Suprapubic skin (tissue), 4 donors: Measurements from ENCODE around the gene HECTD2. TPM values are rescaled to one million over a fixed set of nuclear protein-coding genes. Genes with fewer than 3 reads are reported as not detected.
"Not testable (repeated sequence)": the region's sequence is repeated elsewhere in the genome, so short reads cannot be mapped to it uniquely, and the experiment has no call there.

Source experiments
- DNase-seq, 2 donors: peaks; one replicate each; pipeline ENCODE4 v3.0.0-alpha.2; 2019; ENCODE audit warnings: low spot score in 2 of 2
- H3K27ac ChIP-seq: fragments of 200-600 bp; sonication (generic); one replicate; pipeline ENCODE4 v1.5.1; 2019
- H3K27me3 ChIP-seq: fragments of 200-600 bp; sonication (generic); one replicate; pipeline ENCODE4 v1.5.1; 2019
- H3K36me3 ChIP-seq: fragments of 200-600 bp; sonication (generic); one replicate; pipeline ENCODE4 v1.5.1; 2019
- H3K4me1 ChIP-seq: fragments of 200-600 bp; sonication (generic); one replicate; pipeline ENCODE4 v1.5.1; 2019
- H3K4me3 ChIP-seq: fragments of 200-600 bp; sonication (generic); one replicate; pipeline ENCODE4 v1.5.1; 2019; ENCODE audit warnings: mild to moderate bottlenecking
- H3K9me3 ChIP-seq: fragments of 200-600 bp; sonication (generic); one replicate; pipeline ENCODE4 v1.5.1; 2019
- CTCF ChIP-seq, 2 donors: fragments of 200-600 bp in 1 of 2; fragments of 450-650 bp in 1 of 2; sonication (generic) in 1 of 2; IDR thresholded peaks; one replicate each; pipeline ENCODE4 v1.5.1; 2016 to 2019; ENCODE audit warnings: antibody characterized with exemption in 2 of 2, mild to moderate bottlenecking in 1 of 2, moderate library complexity in 1 of 2
- EP300 ChIP-seq: sonication (generic); formaldehyde crosslinking; IDR thresholded peaks from one replicate; pipeline ENCODE4 v1.6.1; 2017; ENCODE audit warnings: antibody characterized with exemption
- POLR2A ChIP-seq, 2 donors: fragments of 450-650 bp; IDR thresholded peaks; one replicate each; pipeline ENCODE4 v1.6.1; 2017; ENCODE audit warnings: antibody characterized with exemption in 2 of 2, mild to moderate bottlenecking in 2 of 2, moderate library complexity in 2 of 2
- POLR2AphosphoS5 ChIP-seq, 3 donors: sonication (generic); formaldehyde crosslinking; IDR thresholded peaks; one replicate each; pipeline ENCODE4 v1.6.1; 2017; ENCODE audit warnings: antibody characterized with exemption in 3 of 3
- WGBS: methylation state at CpG from one replicate; pipeline ENCODE4 v1.1.5; 2018; 5-methylcytosine and 5-hydroxymethylcytosine counted together
- total RNA-seq, 4 donors: library from RNA; depleted of rRNA; stranded (reverse); fragments of >200 nt; gene quantifications; one replicate each; pipeline ENCODE4 v1.1.0, GENCODE V29; 2016

HECTD2 gene
- 10 to 100 TPM in 1 of 4 donors, 1 to 10 TPM in 3; 3.4 to 10.5 (median 8.6) TPM for total RNA-seq

GRCh38 chr10:91409869-91410637, at the start of gene HECTD2:
Gene HECTD2 (plus strand): TSS chr10:91410344. CDS start chr10:91410439, 95 bp downstream.
- WGBS: 0% methylated on average over 9 of the region's 111 CpGs
- TF ChIP-seq POLR2A (IDR thresholded peaks at IDR 0.05) (peak in 1 of 2 donors; percentile 53), POLR2AphosphoS5 (IDR thresholded peaks at IDR 0.05) (peak in 1 of 3 donors; percentile 54), EP300 (no peak), CTCF (IDR thresholded peaks at IDR 0.05) (peak; percentile 52 to 62)
- no peaks in the 10 kb centered on the region for H3K9me3 ChIP-seq
- no peaks in the 10 kb centered on the region for H3K27me3 ChIP-seq
- peak within 1 kb of the TSS; percentile 100 for H3K27ac ChIP-seq
- H3K4me1 ChIP-seq: peaks cover 31% of the 10 kb centered on the region
- H3K4me3 ChIP-seq: peak within 1 kb of the TSS; percentile 94
- DNase-seq: peak; percentile 87 to 88
- H3K36me3 ChIP-seq: no peaks in the 10 kb centered on the region

- DNase-seq: no peak
- no peaks in the 10 kb centered on the region for H3K36me3 ChIP-seq
- TF ChIP-seq POLR2A (IDR thresholded peaks at IDR 0.05) (no peak), EP300 (no peak), CTCF (IDR thresholded peaks at IDR 0.05) (no peak), POLR2AphosphoS5 (IDR thresholded peaks at IDR 0.05) (no peak)
- no peak overlapping the region for H3K27ac ChIP-seq
- no peaks in the 10 kb centered on the region for H3K27me3 ChIP-seq
- no peaks in the 10 kb centered on the region for H3K4me1 ChIP-seq
- WGBS: 74% methylated on average over 3 of the region's 3 CpGs
- H3K9me3 ChIP-seq: no peaks in the 10 kb centered on the region
- H3K4me3 ChIP-seq: no peak overlapping the region
Measured at GRCh38 chr10:91360461-91360860, 49.7 kb upstream of the HECTD2 start.

GRCh38 chr10:91365519-91365918, 44.6 kb upstream of the HECTD2 start:
- not testable (repeated sequence) for H3K4me3 ChIP-seq, H3K27ac ChIP-seq, H3K27me3 ChIP-seq, DNase-seq, H3K4me1 ChIP-seq, H3K36me3 ChIP-seq, H3K9me3 ChIP-seq
- 95% methylated on average over 3 of the region's 3 CpGs for WGBS

- DNase-seq: no peak
- H3K27ac ChIP-seq: no peak overlapping the region
- 63% methylated on average over 1 of the region's 1 CpG for WGBS
- H3K4me1 ChIP-seq: no peaks in the 10 kb centered on the region
- no peaks in the 10 kb centered on the region for H3K36me3 ChIP-seq
- no peak overlapping the region for H3K4me3 ChIP-seq
- no peaks in the 10 kb centered on the region for H3K9me3 ChIP-seq
- no peaks in the 10 kb centered on the region for H3K27me3 ChIP-seq
- TF ChIP-seq POLR2AphosphoS5 (IDR thresholded peaks at IDR 0.05) (no peak), CTCF (IDR thresholded peaks at IDR 0.05) (no peak), POLR2A (IDR thresholded peaks at IDR 0.05) (no peak), EP300 (no peak)
Measured at GRCh38 chr10:91366704-91367103, 43.4 kb upstream of the HECTD2 start.

- H3K4me3 ChIP-seq: no peak overlapping the region
- TF ChIP-seq POLR2AphosphoS5 (IDR thresholded peaks at IDR 0.05): no peak
- TF ChIP-seq POLR2A (IDR thresholded peaks at IDR 0.05): no peak
- TF ChIP-seq EP300: no peak
- no peak for TF ChIP-seq CTCF (IDR thresholded peaks at IDR 0.05)
- no peaks in the 10 kb centered on the region for H3K36me3 ChIP-seq
- H3K9me3 ChIP-seq: no peaks in the 10 kb centered on the region
- H3K27ac ChIP-seq: no peak overlapping the region
- DNase-seq: no peak
- no peaks in the 10 kb centered on the region for H3K4me1 ChIP-seq
- no peaks in the 10 kb centered on the region for H3K27me3 ChIP-seq
Measured at GRCh38 chr10:91367127-91367531, 43.0 kb upstream of the HECTD2 start.
